GM18517 (cell line): ENCODE measurements around the gene PRIM2.
"Not testable (repeated sequence)": the region's sequence is repeated elsewhere in the genome, so short reads cannot be mapped to it uniquely, and the experiment has no call there.

ENCODE experiments used
- ATAC-seq: cut with Tn5 transposase; IDR thresholded peaks from one replicate; pipeline ENCODE4 v1.9.1; 2021; ENCODE audit warnings: mild to moderate bottlenecking, moderate library complexity; ENCODE audit not compliant: unreplicated experiment

Gene PRIM2

GRCh38 chr6:57496251-57496650 is 178.8 kb downstream of the PRIM2 start:
- not testable (repeated sequence) for ATAC-seq

GRCh38 chr6:57500368-57501021 is 183.1 kb downstream of the PRIM2 start:
- not testable (repeated sequence) for ATAC-seq

GRCh38 chr6:57502387-57502786 is 185.0 kb downstream of the PRIM2 start:
- not testable (repeated sequence) for ATAC-seq

- ATAC-seq = not testable (repeated sequence)
Measured at GRCh38 chr6:57505251-57505650, 187.8 kb downstream of the PRIM2 start.

GRCh38 chr6:57510390-57510789 is 193.0 kb downstream of the PRIM2 start:
- not testable (repeated sequence) for ATAC-seq

GRCh38 chr6:57515171-57515570 is 197.7 kb downstream of the PRIM2 start:
- not testable (repeated sequence) for ATAC-seq

- not testable (repeated sequence) for ATAC-seq
Measured at GRCh38 chr6:57515845-57516244, 198.4 kb downstream of the PRIM2 start.

GRCh38 chr6:57516776-57517175 is 199.3 kb downstream of the PRIM2 start:
- ATAC-seq = not testable (repeated sequence)

- not testable (repeated sequence) for ATAC-seq
Measured at GRCh38 chr6:57519198-57519597, 201.8 kb downstream of the PRIM2 start.

GRCh38 chr6:57521085-57521484 is 203.7 kb downstream of the PRIM2 start:
- not testable (repeated sequence) for ATAC-seq

GRCh38 chr6:57523221-57523620 is 205.8 kb downstream of the PRIM2 start:
- not testable (repeated sequence) for ATAC-seq

- not testable (repeated sequence) for ATAC-seq
Measured at GRCh38 chr6:57529755-57530154, 212.3 kb downstream of the PRIM2 start.

GRCh38 chr6:57532660-57533059 is 215.2 kb downstream of the PRIM2 start:
- not testable (repeated sequence) for ATAC-seq

GRCh38 chr6:57535121-57535520 is 217.7 kb downstream of the PRIM2 start:
- not testable (repeated sequence) for ATAC-seq

- peak; percentile 76 for ATAC-seq
Measured at GRCh38 chr6:57535994-57536393, 218.6 kb downstream of the PRIM2 start.

GRCh38 chr6:57537916-57538315 is 220.5 kb downstream of the PRIM2 start:
- ATAC-seq = not testable (repeated sequence)

GRCh38 chr6:57551961-57552360 is 234.5 kb downstream of the PRIM2 start:
- not testable (repeated sequence) for ATAC-seq

- not testable (repeated sequence) for ATAC-seq
Measured at GRCh38 chr6:57557855-57558254, 240.4 kb downstream of the PRIM2 start.

GRCh38 chr6:57559170-57559569 is 241.7 kb downstream of the PRIM2 start:
- not testable (repeated sequence) for ATAC-seq

- not testable (repeated sequence) for ATAC-seq
Measured at GRCh38 chr6:57562233-57562632, 244.8 kb downstream of the PRIM2 start.

- not testable (repeated sequence) for ATAC-seq
Measured at GRCh38 chr6:57572119-57572518, 254.7 kb downstream of the PRIM2 start.

GRCh38 chr6:57572844-57573243 is 255.4 kb downstream of the PRIM2 start:
- not testable (repeated sequence) for ATAC-seq

GRCh38 chr6:57577023-57577422 is 259.6 kb downstream of the PRIM2 start:
- not testable (repeated sequence) for ATAC-seq
